Hypothalamus (tissue), 51 donors: ENCODE measurements around the gene RCE1.
A peak's percentile ranks its signal among the peaks of the same experiment; 100 is the strongest.
"Not testable (repeated sequence)": the region's sequence is repeated elsewhere in the genome, so short reads cannot be mapped to it uniquely, and the experiment has no call there.

ENCODE experiments used
- DNase-seq, 51 donors: peaks; one replicate each; lab custom pipeline; 2025; lab: John Stamatoyannopoulos, UW

RCE1 gene

GRCh38 chr11:66842896-66843775 is at the start of gene RCE1:
TSS of gene RCE1 (plus strand) at chr11:66843441. CDS start at chr11:66843456, 15 bp downstream.
- DNase-seq, result peak; percentile 37 to 92 (median 83)

GRCh38 chr11:66799815-66800214 is 43.4 kb upstream of the RCE1 start:
- not testable (repeated sequence) for DNase-seq

DNA sequence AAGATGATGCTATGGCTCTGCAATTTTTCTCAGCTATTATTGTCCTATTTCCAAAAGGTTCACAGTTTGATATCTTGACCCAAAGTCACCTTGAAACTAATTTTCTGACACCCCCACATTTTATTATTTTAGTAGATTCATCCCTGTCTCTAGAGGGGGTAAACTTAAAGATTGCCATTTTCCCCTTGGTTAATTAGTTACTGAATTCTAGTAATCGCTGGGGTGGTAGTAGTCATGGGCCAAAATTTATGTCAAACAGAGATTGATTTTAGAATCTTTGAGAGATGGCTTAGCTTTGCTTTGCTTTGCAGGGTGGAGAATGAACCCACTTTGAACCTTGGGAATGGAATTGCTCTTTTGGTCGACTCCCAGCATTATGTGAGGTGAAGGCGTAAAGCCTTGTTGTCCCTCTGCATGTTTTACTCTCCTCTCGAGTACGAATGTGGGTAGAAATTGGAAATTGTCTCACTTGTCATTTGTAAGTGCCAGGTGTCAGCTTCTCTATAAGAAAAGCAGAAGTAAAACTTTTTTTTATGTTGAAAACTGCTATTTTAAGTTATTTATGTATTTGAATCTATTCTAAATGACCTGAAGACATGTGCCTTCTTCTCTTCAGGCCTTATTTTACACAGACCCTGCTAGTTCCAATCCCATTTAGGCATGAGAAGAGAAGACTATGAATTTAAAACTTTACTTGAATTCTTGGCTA is 42.4 kb upstream of the RCE1 start:
- DNase-seq, result no peak

- no peak for DNase-seq
Measured at GRCh38 chr11:66809592-66809991, 33.6 kb upstream of the RCE1 start.

- no peak for DNase-seq
Measured at GRCh38 chr11:66810576-66811185, 32.6 kb upstream of the RCE1 start.

GRCh38 chr11:66814678-66815077 is 28.6 kb upstream of the RCE1 start:
- DNase-seq, result no peak

- DNase-seq, result no peak
Measured at GRCh38 chr11:66815646-66816045, 27.6 kb upstream of the RCE1 start.

GRCh38 chr11:66818231-66818955 is 24.8 kb upstream of the RCE1 start:
- DNase-seq, result no peak

GRCh38 chr11:66820381-66820780 is 22.9 kb upstream of the RCE1 start:
- no peak for DNase-seq

GRCh38 chr11:66820901-66821300 is 22.3 kb upstream of the RCE1 start:
- DNase-seq, result no peak

DNA sequence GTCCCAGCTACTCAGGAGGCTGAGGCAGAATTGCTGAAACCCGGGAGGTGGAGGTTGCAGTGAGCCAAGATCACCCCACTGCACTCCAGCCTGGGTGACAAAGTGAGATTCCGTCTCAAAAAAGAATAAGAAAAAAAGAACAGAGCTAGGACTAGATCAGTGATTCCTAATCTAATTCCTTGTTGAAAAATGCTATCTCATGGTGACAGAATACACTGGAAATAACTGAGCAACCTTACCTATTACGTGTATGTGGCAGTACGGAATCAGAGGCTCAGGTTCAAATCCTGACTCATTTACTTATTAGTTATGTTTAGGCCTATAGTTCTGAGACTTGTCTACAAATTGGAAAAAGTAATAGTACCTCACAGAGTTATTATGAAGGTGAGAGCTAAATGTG is 19.5 kb upstream of the RCE1 start:
- DNase-seq, result no peak

DNA sequence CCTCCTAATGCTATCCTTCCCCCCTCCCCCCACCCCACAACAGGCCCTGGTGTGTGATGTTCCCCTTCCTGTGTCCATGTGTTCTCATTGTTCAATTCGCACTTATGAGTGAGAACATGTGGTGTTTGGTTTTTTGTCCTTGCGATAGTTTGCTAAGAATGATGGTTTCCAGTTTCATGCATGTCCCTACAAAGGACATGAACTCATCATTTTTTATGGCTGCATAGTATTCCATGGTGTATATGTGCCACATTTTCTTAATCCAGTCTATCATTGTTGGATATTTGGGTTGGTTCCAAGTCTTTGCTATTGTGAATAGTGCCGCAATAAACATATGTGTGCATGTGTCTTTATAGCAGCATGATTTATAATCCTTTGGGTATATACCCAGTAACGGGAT is 18.7 kb upstream of the RCE1 start:
- not testable (repeated sequence) for DNase-seq

DNA sequence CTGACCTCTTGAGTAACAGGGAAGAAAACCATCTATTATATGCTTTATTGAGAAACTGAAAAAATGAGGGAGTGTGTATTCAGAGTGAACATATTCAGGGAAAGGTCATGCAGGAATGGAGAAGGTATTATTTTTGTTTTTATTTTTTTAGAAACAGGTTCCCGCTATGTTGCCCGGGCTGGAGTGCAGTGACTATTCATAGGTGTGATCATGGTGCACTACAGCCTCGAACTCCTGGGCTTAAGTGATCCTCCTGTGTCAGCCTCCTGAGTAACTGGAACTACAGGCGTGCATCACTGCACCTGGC is 8.7 kb upstream of the RCE1 start:
- DNase-seq, result no peak

DNA sequence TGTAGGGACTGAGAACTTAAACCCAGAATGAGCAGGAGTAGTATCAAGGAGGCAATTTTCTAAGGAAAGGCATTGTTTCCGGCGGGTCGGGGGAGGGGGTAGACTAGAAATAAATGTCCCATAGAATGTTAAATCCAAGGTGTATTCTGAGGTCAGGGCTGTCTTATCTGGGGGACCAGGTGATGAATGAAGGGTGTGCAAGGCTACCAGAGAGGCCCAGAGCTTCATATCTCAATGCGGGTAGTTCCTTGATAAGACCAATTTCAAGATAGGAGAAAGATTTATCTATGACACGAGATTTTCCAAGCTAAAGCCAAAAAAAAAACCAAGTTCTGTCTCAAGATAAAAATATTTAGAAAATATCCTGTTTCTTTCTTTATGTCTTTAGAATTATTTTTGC is 8.3 kb upstream of the RCE1 start:
- DNase-seq, result no peak

GRCh38 chr11:66835768-66836405 is 7.4 kb upstream of the RCE1 start:
- no peak for DNase-seq

- no peak for DNase-seq
Measured at GRCh38 chr11:66840317-66841091, 2.7 kb upstream of the RCE1 start.

DNA sequence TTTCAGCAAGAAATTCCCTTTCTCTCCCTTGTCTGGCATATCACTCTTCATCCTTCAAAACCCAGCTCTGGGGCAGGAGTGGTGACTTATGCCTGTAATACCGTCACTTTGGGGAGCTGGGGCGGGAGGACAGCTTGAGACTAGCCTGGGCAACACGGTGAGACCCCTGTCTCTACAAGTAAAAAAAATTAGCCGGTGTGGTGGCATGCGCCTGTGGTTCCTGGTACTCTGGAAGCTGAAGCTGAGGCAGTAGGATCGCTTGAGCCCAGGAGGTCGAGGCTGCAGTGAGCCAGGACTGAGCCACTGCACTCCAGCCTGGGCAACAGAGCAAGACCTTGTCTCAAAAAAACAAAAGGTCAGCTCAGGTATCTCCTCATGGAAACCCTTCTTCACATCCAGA is 1.4 kb upstream of the RCE1 start:
- no peak for DNase-seq

DNA sequence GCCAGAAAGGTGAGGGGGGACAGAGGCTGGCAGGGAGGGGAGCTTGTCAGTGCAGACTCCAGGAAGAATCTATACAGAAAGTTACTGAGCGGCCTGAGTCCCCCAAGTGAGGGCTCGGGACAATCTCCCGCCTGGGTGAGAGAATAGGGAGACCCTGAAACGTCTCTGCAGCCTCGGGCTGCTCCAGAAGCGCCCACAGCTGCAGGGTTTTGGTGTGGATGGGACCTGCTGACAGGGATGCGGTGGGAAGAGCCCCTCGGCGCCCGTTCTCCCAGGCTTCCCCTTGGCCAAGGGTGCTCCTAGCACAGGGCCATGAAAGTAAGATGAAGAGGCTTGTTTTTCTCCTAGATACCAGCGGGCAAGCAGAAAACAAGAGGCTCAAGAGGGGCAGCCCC is 743 bp upstream of the RCE1 start:
- DNase-seq, result no peak

DNA sequence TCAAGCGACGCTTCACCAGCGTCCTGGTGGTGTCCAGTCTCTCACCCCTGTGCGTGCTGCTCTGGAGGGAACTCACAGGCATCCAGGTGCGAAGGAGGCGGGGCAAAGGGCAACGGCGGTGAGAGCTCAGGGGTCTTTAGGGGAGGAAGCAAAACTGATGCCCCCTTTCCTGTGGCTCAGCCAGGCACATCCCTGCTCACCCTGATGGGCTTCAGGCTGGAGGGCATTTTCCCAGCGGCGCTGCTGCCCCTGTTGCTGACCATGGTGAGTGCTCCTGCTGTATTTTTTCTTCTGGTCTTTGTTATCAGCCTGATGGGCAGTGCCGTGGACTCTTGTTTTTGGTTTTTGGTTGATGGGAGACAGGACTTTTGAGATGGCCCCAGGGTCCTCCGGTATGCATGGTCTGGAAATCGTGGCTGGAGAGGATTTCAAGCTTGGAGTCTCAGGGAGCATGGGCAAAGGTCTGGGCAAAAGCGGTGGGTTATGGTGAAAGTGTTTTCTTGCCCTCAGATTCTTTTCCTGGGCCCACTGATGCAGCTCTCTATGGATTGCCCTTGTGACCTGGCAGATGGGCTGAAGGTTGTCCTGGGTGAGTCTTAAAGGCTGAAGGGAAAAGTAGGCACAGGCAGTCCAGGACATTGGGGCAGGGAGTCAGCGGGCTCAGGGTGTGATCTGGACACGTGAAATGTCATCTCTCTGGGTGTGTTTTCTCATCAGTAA is 695 bp downstream of the RCE1 start:
- peak in 1 of 51 donors; percentile 49 for DNase-seq
